Panc1 (cell line): ENCODE data around the gene CACNA1C. TPM values are rescaled to one million over a fixed set of nuclear protein-coding genes. Genes with fewer than 3 reads are reported as not detected.

Experiments used
- ATAC-seq: fragments of 200-7000 bp; cut with Tn5 transposase; 2 replicates; pipeline ENCODE4 v1.9.1; 2020; ENCODE audit warnings: mild to moderate bottlenecking, moderate library complexity
- BruUV-seq: library from RNA; stranded (reverse); fragments of 400-500 nt; replicated peaks from 2 replicates; lab custom pipeline; 2021; lab: Mats Ljungman, UMichigan
- CTCF ChIA-PET: fragments of 300-600 bp; sonication (Branson Sonifier 250); formaldehyde crosslinking; loops from one replicate; lab custom pipeline; 2022; ENCODE audit warnings: antibody characterized with exemption; lab: Charles Lee
- POLR2A ChIA-PET: fragments of 300-600 bp; sonication (Branson Sonifier 250); formaldehyde crosslinking; loops from one replicate; lab custom pipeline; 2022; ENCODE audit warnings: antibody characterized with exemption; lab: Charles Lee
- DNase-seq: peaks from one replicate; pipeline ENCODE4 v3.0.0-alpha.2; 2010; ENCODE audit warnings: low read depth, low spot score
- H3K27ac ChIP-seq: 2 replicates; pipeline ENCODE4 v1.5.1; 2011; ENCODE audit warnings: mild to moderate bottlenecking, low read length, inconsistent platforms
- H3K27me3 ChIP-seq: fragments of 200-500 bp; sonication (Bioruptor generic); 2 replicates; pipeline ENCODE4 v1.6.0; 2014; ENCODE audit warnings: low read length, inconsistent platforms; ENCODE audit not compliant: control insufficient read depth, insufficient read depth
- H3K36me3 ChIP-seq: fragments of 200-500 bp; sonication (Bioruptor generic); 2 replicates; pipeline ENCODE4 v1.5.1; 2014; ENCODE audit warnings: inconsistent platforms, mild to moderate bottlenecking, low read length, moderate library complexity; ENCODE audit not compliant: control insufficient read depth, insufficient read depth
- H3K4me1 ChIP-seq: 2 replicates; pipeline ENCODE4 v1.5.1; 2011; ENCODE audit warnings: inconsistent platforms, mild to moderate bottlenecking, low read length, moderate library complexity; ENCODE audit not compliant: control insufficient read depth, insufficient read depth
- H3K4me3 ChIP-seq, 2 experiments: 2 replicates each; pipeline ENCODE4 v1.5.1; 2011 to 2012; ENCODE audit warnings: low read depth in 2 of 2, low read length in 2 of 2, mild to moderate bottlenecking in 2 of 2, inconsistent platforms in 1 of 2, moderate library complexity in 1 of 2
- H3K9me3 ChIP-seq: fragments of 200-500 bp; sonication (Bioruptor generic); 2 replicates; pipeline ENCODE4 v1.5.1; 2014; ENCODE audit warnings: low read depth, mild to moderate bottlenecking, inconsistent platforms, low read length, moderate library complexity; ENCODE audit not compliant: control insufficient read depth, insufficient read depth
- POLR2AphosphoS5 ChIP-seq: IDR thresholded peaks from 2 replicates; pipeline ENCODE4 v1.6.1; 2012; ENCODE audit warnings: mild to moderate bottlenecking, low read depth, low read length, moderate library complexity
- REST ChIP-seq, 2 experiments: IDR thresholded peaks; 2 replicates each; pipeline ENCODE4 v1.6.1; 2011 to 2012; ENCODE audit warnings: low read depth in 2 of 2, control low read depth in 1 of 2, low read length in 1 of 2, mild to moderate bottlenecking in 1 of 2, moderate library complexity in 1 of 2; ENCODE audit not compliant: insufficient read depth in 1 of 2
- SIN3A ChIP-seq: IDR thresholded peaks from 2 replicates; pipeline ENCODE4 v1.6.1; 2012; ENCODE audit warnings: low read depth, mild to moderate bottlenecking, low read length, moderate library complexity, borderline replicate concordance; ENCODE audit not compliant: insufficient read depth
- TCF7L2 ChIP-seq: IDR thresholded peaks from 2 replicates; pipeline ENCODE4 v1.6.1; 2011; ENCODE audit warnings: mild to moderate bottlenecking, low read depth, low read length, inconsistent platforms
- in situ Hi-C: cut with HindIII; loops from 2 replicates; pipeline ENCODE4 v1.10.0; 2016; ENCODE audit warnings: low sequenced_read_pairs, low pct_unique_long_range_greater_than_20kb
- intact Hi-C: fragments of 100-400 bp; cut with micrococcal nuclease; formaldehyde crosslinking; loops from one replicate; pipeline ENCODE4 v1.10.0; 2022; ENCODE audit not compliant: unreplicated experiment
- total RNA-seq: library from RNA; stranded (reverse); gene quantifications from one replicate; pipeline ENCODE4 v1.2.1, GENCODE V29; 2021; ENCODE audit not compliant: unreplicated experiment
- TF ChIP-seq, protein P1 (sequence below): fragments of 450-650 bp; IDR thresholded peaks from 2 replicates; pipeline ENCODE4 v1.5.1; 2017; ENCODE audit warnings: mild to moderate bottlenecking

Gene CACNA1C
- total RNA-seq, 1 experiment from 2014 or later, result 0.03 TPM

DNA sequence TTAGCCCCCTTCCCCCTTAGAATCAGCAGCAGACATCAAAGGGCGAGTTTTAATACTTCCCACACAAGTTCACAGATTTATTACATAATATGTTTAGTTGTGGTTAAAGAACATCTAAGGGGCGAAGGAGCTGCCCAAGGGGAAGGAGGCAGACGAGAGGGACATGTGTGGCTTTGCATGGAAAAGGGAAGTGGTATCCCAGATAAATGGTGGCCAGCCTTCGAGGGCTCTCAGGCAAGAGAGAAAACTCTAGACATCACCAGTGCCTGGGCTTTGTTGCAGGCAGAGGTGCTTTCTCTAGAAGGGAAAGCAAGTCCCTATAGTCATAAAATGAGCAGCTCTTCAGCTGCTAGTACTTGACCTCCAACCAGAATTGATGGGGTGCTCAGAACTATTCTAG lies 121.2 kb downstream of the CACNA1C start:
- CTCF ChIA-PET, result no interaction called here
- POLR2A ChIA-PET, result no interaction called here
- intact Hi-C loops, result no loop called here
- Histone ChIP-seq H3K4me3 (no peak overlapping the region), H3K27ac (no peak overlapping the region), H3K36me3 (no peaks in the 10 kb centered on the region), H3K4me1 (no peaks in the 10 kb centered on the region), H3K9me3 (no peaks in the 10 kb centered on the region), H3K27me3 (peaks cover 4% of the 10 kb centered on the region; the same call in 1 of the 2 replicates)
- no peak for ATAC-seq
- TF ChIP-seq, protein P1, sequence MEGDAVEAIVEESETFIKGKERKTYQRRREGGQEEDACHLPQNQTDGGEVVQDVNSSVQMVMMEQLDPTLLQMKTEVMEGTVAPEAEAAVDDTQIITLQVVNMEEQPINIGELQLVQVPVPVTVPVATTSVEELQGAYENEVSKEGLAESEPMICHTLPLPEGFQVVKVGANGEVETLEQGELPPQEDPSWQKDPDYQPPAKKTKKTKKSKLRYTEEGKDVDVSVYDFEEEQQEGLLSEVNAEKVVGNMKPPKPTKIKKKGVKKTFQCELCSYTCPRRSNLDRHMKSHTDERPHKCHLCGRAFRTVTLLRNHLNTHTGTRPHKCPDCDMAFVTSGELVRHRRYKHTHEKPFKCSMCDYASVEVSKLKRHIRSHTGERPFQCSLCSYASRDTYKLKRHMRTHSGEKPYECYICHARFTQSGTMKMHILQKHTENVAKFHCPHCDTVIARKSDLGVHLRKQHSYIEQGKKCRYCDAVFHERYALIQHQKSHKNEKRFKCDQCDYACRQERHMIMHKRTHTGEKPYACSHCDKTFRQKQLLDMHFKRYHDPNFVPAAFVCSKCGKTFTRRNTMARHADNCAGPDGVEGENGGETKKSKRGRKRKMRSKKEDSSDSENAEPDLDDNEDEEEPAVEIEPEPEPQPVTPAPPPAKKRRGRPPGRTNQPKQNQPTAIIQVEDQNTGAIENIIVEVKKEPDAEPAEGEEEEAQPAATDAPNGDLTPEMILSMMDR, result no peak
- no peak for TF ChIP-seq TCF7L2
- TF ChIP-seq SIN3A, result no peak
- TF ChIP-seq REST (IDR thresholded peaks at IDR 0.05; ENCODE audit: insufficient read depth in 1 of 2, low read depth in 2 of 2, low read length in 1 of 2), result no peak
- no peak for TF ChIP-seq POLR2AphosphoS5
- DNase-seq, result no peak
- no TSS peak for BruUV-seq
- in situ Hi-C loops, result no loop called here

GRCh38 chr12:2177003-2177402 lies 124.2 kb downstream of the CACNA1C start:
- DNase-seq (no peak), ATAC-seq (no peak)
- Histone ChIP-seq H3K4me1 (no peaks in the 10 kb centered on the region), H3K9me3 (no peaks in the 10 kb centered on the region), H3K27ac (no peak overlapping the region), H3K36me3 (no peaks in the 10 kb centered on the region), H3K4me3 (no peak overlapping the region), H3K27me3 (peaks cover 6% of the 10 kb centered on the region; the same call in 1 of the 2 replicates)
- BruUV-seq, result no TSS peak
- in situ Hi-C loops, result no loop called here
- intact Hi-C loops, result no loop called here
- TF ChIP-seq REST (IDR thresholded peaks at IDR 0.05; ENCODE audit: insufficient read depth in 1 of 2, low read depth in 2 of 2, low read length in 1 of 2) (no peak), SIN3A (no peak), POLR2AphosphoS5 (no peak), TCF7L2 (no peak)
- TF ChIP-seq, protein P1, result no peak
- POLR2A ChIA-PET, result no interaction called here
- CTCF ChIA-PET, result no interaction called here
